Left ventricle myocardium inferior (tissue), 1 donor: Measurements from ENCODE around the gene CHCHD6. TPM values are rescaled to one million over a fixed set of nuclear protein-coding genes. Genes with fewer than 3 reads are reported as not detected.
A peak's percentile ranks its signal among the peaks of the same experiment; 100 is the strongest.

Source experiments
- DNase-seq: peaks from one replicate; pipeline ENCODE4 v3.0.0-alpha.2; 2020
- H3K27ac ChIP-seq: fragments of 200-600 bp; replicated peaks from 2 replicates; pipeline ENCODE4 v1.8.0; 2021
- H3K27me3 ChIP-seq: fragments of 200-600 bp; 2 replicates; pipeline ENCODE4 v1.8.0; 2021; ENCODE audit warnings: low read depth
- H3K36me3 ChIP-seq: fragments of 200-600 bp; 2 replicates; pipeline ENCODE4 v1.8.0; 2021
- H3K4me1 ChIP-seq: fragments of 200-600 bp; 2 replicates; pipeline ENCODE4 v1.8.0; 2021
- H3K4me3 ChIP-seq: fragments of 200-600 bp; 2 replicates; pipeline ENCODE4 v1.8.0; 2021; ENCODE audit warnings: mild to moderate bottlenecking, moderate library complexity
- H3K9me3 ChIP-seq: fragments of 200-600 bp; replicated peaks from 2 replicates; pipeline ENCODE4 v1.8.0; 2021
- CTCF ChIP-seq: fragments of 200-600 bp; IDR thresholded peaks from 2 replicates; pipeline ENCODE4 v1.8.0; 2021; ENCODE audit warnings: antibody characterized with exemption, mild to moderate bottlenecking, borderline replicate concordance
- intact Hi-C: fragments of 100-400 bp; cut with micrococcal nuclease; formaldehyde crosslinking; loops from one replicate; pipeline ENCODE4 v1.11.0; 2022
- total RNA-seq: library from RNA; stranded (reverse); fragmentation: NEBNext Ultra II Directional; extraction: Animal tissue kit (Norgen Biotek cat#: 25700); gene quantifications from one replicate; pipeline ENCODE4 v1.2.1, GENCODE V29; 2021
- donor health status: DM: no; HTN: yes; CAD: no; lungs with severe emphysema.

CHCHD6 gene
- total RNA-seq, 1 donor from 2014 or later, result 10.1 TPM

- Histone ChIP-seq H3K36me3 (no peaks in the 10 kb centered on the region), H3K4me3 (no peak overlapping the region), H3K27me3 (peaks cover 21% of the 10 kb centered on the region), H3K27ac (no peak overlapping the region), H3K9me3 (peaks cover 15% of the 10 kb centered on the region), H3K4me1 (no peaks in the 10 kb centered on the region)
- DNase-seq, result no peak
- intact Hi-C loops, result no loop called here
- no peak for TF ChIP-seq CTCF
Measured at GRCh38 chr3:126672741-126673140, 31.3 kb upstream of the CHCHD6 start.

GRCh38 chr3:126676919-126677705, 26.9 kb upstream of the CHCHD6 start:
- Histone ChIP-seq H3K4me1 (peaks cover 5% of the 10 kb centered on the region), H3K4me3 (no peak overlapping the region), H3K36me3 (no peaks in the 10 kb centered on the region), H3K9me3 (peaks cover 15% of the 10 kb centered on the region), H3K27ac (no peak overlapping the region), H3K27me3 (peaks cover 35% of the 10 kb centered on the region)
- TF ChIP-seq CTCF, result no peak
- DNase-seq, result no peak
- intact Hi-C loops, result loop anchor here (5.0 kb wide), 1 partner anchor 865 kb away; no protein-coding TSS in a partner anchor

GRCh38 chr3:126677862-126678503, 26.1 kb upstream of the CHCHD6 start:
- intact Hi-C loops, result loop anchor here (5.0 kb wide), 1 partner anchor 864 kb away; no protein-coding TSS in a partner anchor
- Histone ChIP-seq H3K36me3 (no peaks in the 10 kb centered on the region), H3K4me1 (peaks cover 5% of the 10 kb centered on the region), H3K4me3 (no peak overlapping the region), H3K9me3 (peaks cover 15% of the 10 kb centered on the region), H3K27me3 (peaks cover 29% of the 10 kb centered on the region), H3K27ac (no peak overlapping the region)
- DNase-seq, result no peak
- TF ChIP-seq CTCF, result no peak

- H3K9me3 ChIP-seq, result peaks cover 10% of the 10 kb centered on the region
- peaks cover 28% of the 10 kb centered on the region for H3K27me3 ChIP-seq
- TF ChIP-seq CTCF, result no peak
- H3K27ac ChIP-seq, result no peak overlapping the region
- no peak overlapping the region for H3K4me3 ChIP-seq
- no peaks in the 10 kb centered on the region for H3K36me3 ChIP-seq
- DNase-seq, result no peak
- H3K4me1 ChIP-seq, result peaks cover 5% of the 10 kb centered on the region
- intact Hi-C loops, result loop anchor here (5.0 kb wide), 1 partner anchor 863 kb away; no protein-coding TSS in a partner anchor
Measured at GRCh38 chr3:126678693-126679317, 25.2 kb upstream of the CHCHD6 start.

- Histone ChIP-seq H3K36me3 (no peaks in the 10 kb centered on the region), H3K4me3 (no peak overlapping the region), H3K27ac (no peak overlapping the region), H3K4me1 (peaks cover 5% of the 10 kb centered on the region), H3K27me3 (peaks cover 28% of the 10 kb centered on the region), H3K9me3 (peaks cover 5% of the 10 kb centered on the region)
- intact Hi-C loops, result loop anchor here (5.0 kb wide), 1 partner anchor 863 kb away; no protein-coding TSS in a partner anchor
- DNase-seq, result peak; percentile 81
- peak; percentile 99 for TF ChIP-seq CTCF
Measured at GRCh38 chr3:126679318-126679751, 24.7 kb upstream of the CHCHD6 start.
